Neural cell (in vitro differentiated cells): Measurements from ENCODE around the gene SLC4A5.

Experiments
- EZH2 ChIP-seq: fragments of 200-600, 300-800 bp; shearing (Covaris generic), sonication (generic); IDR thresholded peaks from 2 replicates; pipeline ENCODE4 v1.6.1; 2014; ENCODE audit warnings: antibody characterized with exemption, low read length, borderline replicate concordance, mild to moderate bottlenecking; ENCODE audit not compliant: insufficient read depth, poor library complexity, severe bottlenecking
- TF ChIP-seq, protein P1 (sequence below): fragments of 450-650 bp; IDR thresholded peaks from 2 replicates; pipeline ENCODE4 v1.5.1; 2014; ENCODE audit warnings: antibody characterized with exemption, mild to moderate bottlenecking, moderate library complexity; ENCODE audit not compliant: poor library complexity, severe bottlenecking

DNA sequence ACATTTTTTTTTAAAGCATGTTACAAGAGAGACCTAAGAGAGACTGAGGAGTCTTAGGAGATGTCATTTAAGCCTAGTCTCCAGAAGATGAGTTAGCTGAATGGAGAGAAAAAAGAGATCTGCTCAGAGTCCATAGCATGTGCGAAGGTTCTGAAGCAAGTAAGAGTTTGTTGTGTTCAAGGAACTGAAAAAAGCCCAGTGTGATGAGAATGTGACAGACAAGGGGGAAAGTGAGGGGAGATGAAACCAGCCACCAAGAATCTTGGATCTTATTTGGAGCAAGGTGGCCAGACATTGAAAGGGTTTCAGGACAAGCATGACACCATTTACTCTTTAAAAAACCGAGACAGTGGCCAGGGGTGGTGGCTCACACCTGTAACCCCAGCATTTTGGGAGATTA, 159.3 kb downstream of the SLC4A5 start:
- TF ChIP-seq EZH2: no peak
- TF ChIP-seq, protein P1, sequence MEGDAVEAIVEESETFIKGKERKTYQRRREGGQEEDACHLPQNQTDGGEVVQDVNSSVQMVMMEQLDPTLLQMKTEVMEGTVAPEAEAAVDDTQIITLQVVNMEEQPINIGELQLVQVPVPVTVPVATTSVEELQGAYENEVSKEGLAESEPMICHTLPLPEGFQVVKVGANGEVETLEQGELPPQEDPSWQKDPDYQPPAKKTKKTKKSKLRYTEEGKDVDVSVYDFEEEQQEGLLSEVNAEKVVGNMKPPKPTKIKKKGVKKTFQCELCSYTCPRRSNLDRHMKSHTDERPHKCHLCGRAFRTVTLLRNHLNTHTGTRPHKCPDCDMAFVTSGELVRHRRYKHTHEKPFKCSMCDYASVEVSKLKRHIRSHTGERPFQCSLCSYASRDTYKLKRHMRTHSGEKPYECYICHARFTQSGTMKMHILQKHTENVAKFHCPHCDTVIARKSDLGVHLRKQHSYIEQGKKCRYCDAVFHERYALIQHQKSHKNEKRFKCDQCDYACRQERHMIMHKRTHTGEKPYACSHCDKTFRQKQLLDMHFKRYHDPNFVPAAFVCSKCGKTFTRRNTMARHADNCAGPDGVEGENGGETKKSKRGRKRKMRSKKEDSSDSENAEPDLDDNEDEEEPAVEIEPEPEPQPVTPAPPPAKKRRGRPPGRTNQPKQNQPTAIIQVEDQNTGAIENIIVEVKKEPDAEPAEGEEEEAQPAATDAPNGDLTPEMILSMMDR: no peak
